ENCODE results near the gene SEC14L1.
"Not testable (repeated sequence)": the region's sequence is repeated elsewhere in the genome, so short reads cannot be mapped to it uniquely, and the experiment has no call there.

SEC14L1 gene

GRCh38 chr17:77253611-77254051, 112.9 kb downstream of the SEC14L1 start:
- H3K4me3 ChIP-seq (replicated peaks in 1 of 2; ENCODE audit: low read depth in 2 of 2, low read length in 2 of 2) = no peak overlapping the region
- no peak for TF ChIP-seq CTCF (IDR thresholded peaks at IDR 0.05; ENCODE audit: low read depth, low read length)
- peak in 1 of 2 donors; percentile 39 for DNase-seq (ENCODE audit: low read depth in 2 of 2)

- no peak overlapping the region for H3K4me3 ChIP-seq (replicated peaks in 1 of 2; ENCODE audit: low read depth in 2 of 2, low read length in 2 of 2)
- peak; percentile 79 to 87 for DNase-seq (ENCODE audit: low read depth in 2 of 2)
- TF ChIP-seq CTCF (IDR thresholded peaks at IDR 0.05; ENCODE audit: low read depth, low read length) = no peak
These were observed 114.4 kb downstream of the SEC14L1 start for GRCh38 chr17:77254951-77255825.

GRCh38 chr17:77255970-77256369, 115.2 kb downstream of the SEC14L1 start:
- not testable (repeated sequence) for DNase-seq (ENCODE audit: low read depth in 2 of 2); H3K4me3 ChIP-seq (replicated peaks in 1 of 2; ENCODE audit: low read depth in 2 of 2, low read length in 2 of 2)

GRCh38 chr17:77256710-77257109, 115.9 kb downstream of the SEC14L1 start:
- H3K4me3 ChIP-seq (replicated peaks in 1 of 2; ENCODE audit: low read depth in 2 of 2, low read length in 2 of 2) = no peak overlapping the region
- no peak for TF ChIP-seq CTCF (IDR thresholded peaks at IDR 0.05; ENCODE audit: low read depth, low read length)
- no peak for DNase-seq (ENCODE audit: low read depth in 2 of 2)

- no peak for TF ChIP-seq CTCF (IDR thresholded peaks at IDR 0.05; ENCODE audit: low read depth, low read length)
- no peak overlapping the region for H3K4me3 ChIP-seq (replicated peaks in 1 of 2; ENCODE audit: low read depth in 2 of 2, low read length in 2 of 2)
- no peak for DNase-seq (ENCODE audit: low read depth in 2 of 2)
These were observed 116.4 kb downstream of the SEC14L1 start for GRCh38 chr17:77257169-77257568.

GRCh38 chr17:77257596-77258458, 117.1 kb downstream of the SEC14L1 start:
- H3K4me3 ChIP-seq (replicated peaks in 1 of 2; ENCODE audit: low read depth in 2 of 2, low read length in 2 of 2) = no peak overlapping the region
- no peak for TF ChIP-seq CTCF (IDR thresholded peaks at IDR 0.05; ENCODE audit: low read depth, low read length)
- no peak for DNase-seq (ENCODE audit: low read depth in 2 of 2)

- H3K4me3 ChIP-seq (replicated peaks in 1 of 2; ENCODE audit: low read depth in 2 of 2, low read length in 2 of 2) = no peak overlapping the region
- TF ChIP-seq CTCF (IDR thresholded peaks at IDR 0.05; ENCODE audit: low read depth, low read length) = no peak
- no peak for DNase-seq (ENCODE audit: low read depth in 2 of 2)
These were observed 117.9 kb downstream of the SEC14L1 start for GRCh38 chr17:77258638-77259037.

Measured in cardiac fibroblast (primary cell).